B cell (primary cell): Measurements from ENCODE around the gene CACNA1G. TPM values are rescaled to one million over a fixed set of nuclear protein-coding genes. Genes with fewer than 3 reads are reported as not detected.

ENCODE experiments used
- ATAC-seq: fragments of 200-7000 bp; cut with Tn5 transposase; one replicate; pipeline ENCODE4 v1.10.0; 2021; ENCODE audit warnings: low read depth, mild to moderate bottlenecking, moderate number of reproducible peaks, moderate library complexity
- CTCF ChIA-PET: fragments of 350-600 bp; sonication (Branson Sonifier 250); formaldehyde crosslinking; loops from one replicate; lab custom pipeline; 2021; ENCODE audit warnings: antibody characterized with exemption, inconsistent platforms; lab: Charles Lee
- POLR2A ChIA-PET: fragments of 350-600 bp; sonication (Branson Sonifier 250); formaldehyde crosslinking; loops from one replicate; lab custom pipeline; 2021; ENCODE audit warnings: antibody characterized with exemption; lab: Charles Lee
- DNase-seq: peaks from one replicate; pipeline ENCODE4 v3.0.0; 2013
- H2AFZ ChIP-seq: 2 replicates; pipeline ENCODE4 v1.6.1; 2012; ENCODE audit warnings: mild to moderate bottlenecking, low read depth, low read length; ENCODE audit not compliant: insufficient read depth, poor library complexity, severe bottlenecking
- H3K27ac ChIP-seq, 2 donors: 1 replicate in 1 of 2; 2 replicates in 1 of 2; pipeline ENCODE4 v1.5.1; 2012 to 2013; ENCODE audit warnings: low read length in 2 of 2, mild to moderate bottlenecking in 2 of 2, moderate library complexity in 1 of 2
- H3K27me3 ChIP-seq, 4 experiments: fragments of 200-600 bp in 1 of 4; sonication (generic) in 1 of 4; replicated peaks in 1 of 4; 1 replicate in 2 of 4; 2 replicates in 2 of 4; pipeline versions ENCODE4 v1.6.1 to v1.7.0; 2013 to 2016; ENCODE audit warnings: low read length in 3 of 4, mild to moderate bottlenecking in 2 of 4, mixed read lengths in 1 of 4, moderate library complexity in 1 of 4; ENCODE audit not compliant: insufficient read depth in 4 of 4, control insufficient read depth in 3 of 4; ENCODE audit errors: control extremely low read depth in 1 of 4
- H3K36me3 ChIP-seq, 2 experiments: replicated peaks in 1 of 2; 1 replicate in 1 of 2; 2 replicates in 1 of 2; pipeline versions ENCODE4 v1.6.1 to v1.7.1; 2013; ENCODE audit warnings: low read length in 1 of 2; ENCODE audit not compliant: insufficient read depth in 2 of 2, control insufficient read depth in 1 of 2; ENCODE audit errors: control extremely low read depth in 1 of 2, extremely low read depth in 1 of 2
- H3K4me1 ChIP-seq, 2 donors: fragments of 200-600 bp in 1 of 2; sonication (generic) in 1 of 2; 1 replicate in 1 of 2; 2 replicates in 1 of 2; pipeline versions ENCODE4 v1.5.1 to v1.6.1; 2013 to 2017; ENCODE audit warnings: low read length in 2 of 2; ENCODE audit not compliant: control insufficient read depth in 2 of 2, insufficient read depth in 2 of 2
- H3K4me2 ChIP-seq: replicated peaks from 2 replicates; pipeline ENCODE3; 2012; ENCODE audit warnings: mild to moderate bottlenecking, low read depth, low read length; ENCODE audit not compliant: poor library complexity, severe bottlenecking
- H3K4me3 ChIP-seq, 5 experiments: fragments of 200-600 bp in 1 of 5; sonication (generic) in 1 of 5; 1 replicate in 3 of 5; 2 replicates in 2 of 5; pipeline versions ENCODE4 v1.5.1 to v1.7.0; 2011 to 2016; ENCODE audit warnings: low read length in 4 of 5, mild to moderate bottlenecking in 4 of 5, low read depth in 2 of 5, control low read depth in 1 of 5, moderate library complexity in 1 of 5; ENCODE audit not compliant: insufficient read depth in 1 of 5; ENCODE audit errors: control extremely low read depth in 1 of 5, extremely low read depth in 1 of 5
- H3K79me2 ChIP-seq: fragments of 200-600 bp; sonication (generic); one replicate; pipeline ENCODE4 v1.6.0; 2016; ENCODE audit warnings: low read length; ENCODE audit not compliant: control insufficient read depth, insufficient read depth
- H3K9ac ChIP-seq: fragments of 200-600 bp; sonication (generic); 2 replicates; pipeline ENCODE4 v1.6.1; 2017; ENCODE audit warnings: mild to moderate bottlenecking, low read length, moderate library complexity
- H3K9me3 ChIP-seq, 3 donors: one replicate each; pipeline versions ENCODE4 v1.6.1 to v1.7.1; 2013; ENCODE audit warnings: low read length in 2 of 3; ENCODE audit not compliant: control insufficient read depth in 2 of 3, insufficient read depth in 1 of 3; ENCODE audit errors: control extremely low read depth in 1 of 3
- H4K20me1 ChIP-seq: 2 replicates; pipeline ENCODE4 v1.6.0; 2012; ENCODE audit warnings: mild to moderate bottlenecking, low read length; ENCODE audit not compliant: insufficient read depth, control insufficient read depth, poor library complexity, severe bottlenecking
- H3K27ac Mint-ChIP-seq: one replicate; pipeline ENCODE4 v1.8.0; 2021; ENCODE audit warnings: mixed read lengths
- H3K27me3 Mint-ChIP-seq: one replicate; pipeline ENCODE4 v1.8.0; 2021; ENCODE audit warnings: mixed read lengths
- H3K4me1 Mint-ChIP-seq: one replicate; pipeline ENCODE4 v1.8.0; 2021; ENCODE audit warnings: mixed read lengths
- H3K4me3 Mint-ChIP-seq: one replicate; pipeline ENCODE4 v1.8.0; 2021; ENCODE audit warnings: mixed read lengths
- H3K9me3 Mint-ChIP-seq: one replicate; pipeline ENCODE4 v1.8.0; 2022; ENCODE audit warnings: mixed read lengths; ENCODE audit not compliant: insufficient read depth
- CTCF ChIP-seq: fragments of 200-600 bp; IDR thresholded peaks from one replicate; pipeline ENCODE4 v1.8.0; 2022; ENCODE audit warnings: antibody characterized with exemption, mild to moderate bottlenecking
- EZH2 ChIP-seq: IDR thresholded peaks from 2 replicates; pipeline ENCODE4 v1.6.1; 2012; ENCODE audit warnings: borderline replicate concordance, low read depth, mild to moderate bottlenecking, moderate library complexity, low read length; ENCODE audit not compliant: insufficient read depth, poor library complexity, severe bottlenecking
- WGBS: methylation state at CpG from one replicate; pipeline ENCODE4 v1.1.5; 2013; ENCODE audit warnings: missing lambda C conversion rate; ENCODE audit not compliant: insufficient coverage; 5-methylcytosine and 5-hydroxymethylcytosine counted together
- intact Hi-C: fragments of 100-400 bp; cut with micrococcal nuclease; formaldehyde crosslinking; loops from one replicate; pipeline ENCODE4 v1.10.0; 2022
- polyA plus RNA-seq: library from polyadenylated mRNA; depleted of rRNA; stranded (reverse); fragments of >200 nt; gene quantifications from 2 replicates; pipeline ENCODE4 v1.2.3, GENCODE V29; 2012
- total RNA-seq, 2 donors: library from RNA; stranded (reverse); fragments of 120-200 nt in 1 of 2; gene quantifications; 1 replicate in 1 of 2; 2 replicates in 1 of 2; pipeline versions ENCODE4 v1.2.3 to v1.2.4, GENCODE V29; 2013 to 2022

CACNA1G gene
- total and polyA plus RNA-seq, 2 donors (not counting 1 experiment from before 2014, with no cell fraction given) = 0.12 TPM; not detected in 1

GRCh38 chr17:50667259-50668024, 106.9 kb downstream of the CACNA1G start:
- no peaks in the 10 kb centered on the region for H3K36me3 ChIP-seq
- 96% methylated on average over 14 of the region's 14 CpGs for WGBS
- no peak overlapping the region for H3K27ac ChIP-seq
- no peak overlapping the region for H3K4me3 ChIP-seq
- H3K4me1 Mint-ChIP-seq = no peaks in the 10 kb centered on the region
- ATAC-seq (no peak), DNase-seq (no peak)
- H3K9me3 Mint-ChIP-seq = no peaks in the 10 kb centered on the region
- ChIA-PET CTCF (no interaction called here), POLR2A (no interaction called here)
- H3K4me2 ChIP-seq = no peak overlapping the region
- no peak overlapping the region for H2AFZ ChIP-seq
- no peak overlapping the region for H3K27ac Mint-ChIP-seq
- H3K79me2 ChIP-seq = no peaks in the 10 kb centered on the region
- no peaks in the 10 kb centered on the region for H3K27me3 ChIP-seq
- H4K20me1 ChIP-seq = no peaks in the 10 kb centered on the region
- H3K9ac ChIP-seq = no peak overlapping the region
- no peak overlapping the region for H3K4me3 Mint-ChIP-seq
- no peaks in the 10 kb centered on the region for H3K9me3 ChIP-seq
- intact Hi-C loops = no loop called here
- no peaks in the 10 kb centered on the region for H3K4me1 ChIP-seq
- H3K27me3 Mint-ChIP-seq = peaks cover 13% of the 10 kb centered on the region
- no peak for TF ChIP-seq EZH2
- no peak for TF ChIP-seq CTCF

DNA sequence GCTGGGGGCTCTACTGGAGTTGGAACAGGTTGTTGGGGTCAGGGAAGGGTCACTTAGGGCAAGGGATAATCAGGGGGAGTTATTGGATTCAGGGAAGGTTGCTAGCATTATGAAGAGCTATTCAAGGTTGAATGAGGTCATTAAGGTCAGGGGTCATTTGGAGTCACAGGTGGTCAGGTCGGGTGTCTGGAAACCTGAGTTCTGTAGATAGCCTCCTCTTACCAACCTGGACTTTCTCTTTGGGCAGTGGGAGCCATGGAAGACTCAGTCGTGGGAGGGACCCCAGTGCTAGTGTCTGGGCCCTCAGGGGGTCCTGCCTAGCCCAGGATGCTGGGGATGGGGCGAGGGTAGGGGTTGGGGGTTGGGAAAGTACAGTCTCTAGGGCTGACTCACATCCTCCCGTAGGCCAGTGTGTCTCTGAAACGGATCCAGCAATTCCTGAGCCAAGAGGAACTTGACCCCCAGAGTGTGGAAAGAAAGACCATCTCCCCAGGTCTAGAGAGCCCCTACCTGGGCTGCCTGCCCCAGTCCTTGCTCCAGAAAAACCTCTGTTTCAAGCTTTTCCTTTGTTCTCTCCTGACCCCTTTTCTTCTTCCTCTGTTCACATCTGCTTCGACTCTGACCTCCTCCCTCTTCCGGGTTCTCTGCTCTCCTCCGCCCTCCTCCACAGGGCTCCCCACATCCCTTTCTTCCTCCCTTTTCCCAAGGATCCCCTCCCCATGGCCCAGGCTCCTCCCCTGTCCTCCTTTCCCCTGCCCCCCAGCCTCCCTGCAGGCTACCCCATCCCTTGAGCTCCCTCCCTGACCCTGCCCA, 107.7 kb downstream of the CACNA1G start:
- ATAC-seq (no peak), DNase-seq (no peak)
- ChIA-PET POLR2A (no interaction called here), CTCF (no interaction called here)
- intact Hi-C loops = no loop called here
- Histone ChIP-seq H2AFZ (no peak overlapping the region), H4K20me1 (no peaks in the 10 kb centered on the region), H3K9ac (no peak overlapping the region), H3K36me3 (no peaks in the 10 kb centered on the region), H3K4me1 (no peaks in the 10 kb centered on the region), H3K27ac (no peak overlapping the region), H3K9me3 (no peaks in the 10 kb centered on the region), H3K79me2 (no peaks in the 10 kb centered on the region), H3K27me3 (no peaks in the 10 kb centered on the region), H3K4me3 (no peak overlapping the region), H3K4me2 (no peak overlapping the region)
- Mint-ChIP-seq H3K27me3 (peaks cover 12% of the 10 kb centered on the region), H3K27ac (no peak overlapping the region), H3K4me3 (no peak overlapping the region), H3K9me3 (no peaks in the 10 kb centered on the region), H3K4me1 (no peaks in the 10 kb centered on the region)
- 74% methylated on average over 4 of the region's 8 CpGs for WGBS
- TF ChIP-seq EZH2 (no peak), CTCF (no peak)
